GM19043 (cell line): ENCODE measurements around the gene VCY.
"Not testable (repeated sequence)": the region's sequence is repeated elsewhere in the genome, so short reads cannot be mapped to it uniquely, and the experiment has no call there.

Experiments used
- ATAC-seq: cut with Tn5 transposase; IDR thresholded peaks from one replicate; pipeline ENCODE4 v1.9.1; 2021; ENCODE audit warnings: low read depth; ENCODE audit not compliant: unreplicated experiment

VCY gene

GRCh38 chrY:13986373-13986772 lies at the start of gene VCY:
Gene VCY (minus strand): TSS chrY:13986473. CDS start chrY:13986440, 33 bp downstream.
- not testable (repeated sequence) for ATAC-seq

GRCh38 chrY:14030395-14030794 lies 44.1 kb upstream of the VCY start:
- not testable (repeated sequence) for ATAC-seq

- not testable (repeated sequence) for ATAC-seq
Observed at GRCh38 chrY:14011916-14012315, 25.6 kb upstream of the VCY start.

- not testable (repeated sequence) for ATAC-seq
Observed at GRCh38 chrY:13942406-13942805, 43.9 kb downstream of the VCY start.
